HG02885 (cell line): Measurements from ENCODE around the gene WTIP.
"Not testable (repeated sequence)": the region's sequence is repeated elsewhere in the genome, so short reads cannot be mapped to it uniquely, and the experiment has no call there.

ENCODE experiments used
- ATAC-seq: cut with Tn5 transposase; IDR thresholded peaks from one replicate; pipeline ENCODE4 v1.9.1; 2021; ENCODE audit warnings: mild to moderate bottlenecking; ENCODE audit not compliant: unreplicated experiment, poor library complexity

Gene WTIP

DNA sequence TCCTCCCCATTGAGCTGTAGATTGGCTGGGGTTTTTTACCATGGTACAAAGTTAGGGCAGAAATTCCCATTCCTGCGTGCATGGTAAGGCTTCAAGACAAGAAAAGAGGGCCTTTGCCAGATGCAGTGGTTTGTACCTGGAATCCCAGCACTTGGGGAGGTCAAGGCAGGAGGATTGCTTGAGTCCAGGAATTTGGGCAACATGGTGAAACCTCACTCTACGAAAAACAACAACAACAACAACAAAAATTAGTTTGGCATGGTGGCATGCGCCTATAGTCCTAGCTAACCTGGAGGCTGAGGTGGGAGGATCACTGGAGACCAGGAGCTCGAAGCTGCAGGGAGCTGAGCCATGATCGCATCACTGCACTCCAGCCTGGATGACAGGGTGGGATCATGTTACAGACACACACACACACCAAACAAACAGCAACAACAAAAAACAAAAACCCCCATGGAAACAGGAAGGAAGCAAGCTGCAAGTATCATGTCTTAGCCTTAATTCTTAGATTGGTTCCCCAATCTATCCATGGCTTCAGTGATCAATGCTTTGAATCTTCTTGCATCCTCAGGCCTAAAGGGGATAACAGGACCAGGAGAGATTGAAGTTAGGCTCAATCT lies 5.5 kb upstream of the WTIP start:
- ATAC-seq = no peak

DNA sequence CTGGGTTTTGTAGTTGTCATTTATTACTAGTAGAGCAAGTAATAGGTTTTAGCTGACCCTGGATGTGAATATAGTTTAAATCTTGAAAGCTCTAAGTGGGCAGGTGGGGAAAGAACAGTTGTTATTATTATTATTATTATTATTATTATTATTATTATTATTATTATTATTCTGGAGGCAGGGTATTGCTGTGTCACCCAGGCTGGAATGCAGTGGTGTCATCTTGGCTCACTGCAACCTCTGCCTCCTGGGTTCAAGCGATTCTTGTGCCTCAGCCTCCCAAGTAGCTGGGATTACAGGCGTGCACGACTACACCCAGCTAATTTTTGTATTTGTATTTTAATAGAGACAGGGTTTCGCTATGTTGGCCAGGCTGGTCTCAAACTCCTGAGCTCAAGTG lies 3.1 kb upstream of the WTIP start:
- not testable (repeated sequence) for ATAC-seq

DNA sequence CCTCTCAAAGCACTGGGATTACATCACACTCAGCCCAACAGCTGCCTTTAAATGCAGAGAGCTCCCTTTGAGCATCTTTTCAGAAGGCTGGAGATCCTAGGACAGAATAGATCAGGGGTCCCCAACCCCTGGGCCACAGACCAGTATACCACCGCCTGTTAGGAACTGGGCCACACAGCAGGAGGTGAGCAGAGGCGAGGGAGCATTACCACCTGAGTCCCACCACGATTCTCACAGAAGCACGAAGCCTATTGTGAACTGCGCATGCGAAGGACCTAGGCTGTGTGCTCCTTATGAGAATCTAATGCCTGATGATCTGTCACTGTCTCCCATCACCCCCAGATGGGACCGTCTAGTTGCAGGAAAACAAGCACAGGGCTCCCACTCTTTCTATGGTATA lies 2.2 kb upstream of the WTIP start:
- ATAC-seq = no peak

DNA sequence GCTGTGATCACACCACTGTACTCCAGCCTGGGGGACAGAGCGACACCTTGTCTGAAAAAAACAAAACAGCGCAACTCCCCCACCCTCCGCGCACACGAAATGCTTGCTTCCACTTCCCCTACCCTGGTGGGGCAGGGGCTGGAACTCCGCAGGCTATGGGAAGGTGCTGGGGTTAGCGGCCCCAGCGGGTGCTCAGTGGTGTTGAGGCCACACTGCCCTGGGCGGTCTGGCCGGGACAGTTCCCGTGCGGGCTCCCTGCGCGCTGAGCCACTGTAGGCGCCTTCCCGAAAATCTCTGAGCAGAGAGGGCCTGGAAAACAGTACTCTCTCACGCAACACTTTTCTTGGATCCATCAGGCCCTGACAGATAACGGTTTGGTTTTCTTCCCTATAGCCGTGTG lies 1.1 kb upstream of the WTIP start:
- ATAC-seq = no peak

DNA sequence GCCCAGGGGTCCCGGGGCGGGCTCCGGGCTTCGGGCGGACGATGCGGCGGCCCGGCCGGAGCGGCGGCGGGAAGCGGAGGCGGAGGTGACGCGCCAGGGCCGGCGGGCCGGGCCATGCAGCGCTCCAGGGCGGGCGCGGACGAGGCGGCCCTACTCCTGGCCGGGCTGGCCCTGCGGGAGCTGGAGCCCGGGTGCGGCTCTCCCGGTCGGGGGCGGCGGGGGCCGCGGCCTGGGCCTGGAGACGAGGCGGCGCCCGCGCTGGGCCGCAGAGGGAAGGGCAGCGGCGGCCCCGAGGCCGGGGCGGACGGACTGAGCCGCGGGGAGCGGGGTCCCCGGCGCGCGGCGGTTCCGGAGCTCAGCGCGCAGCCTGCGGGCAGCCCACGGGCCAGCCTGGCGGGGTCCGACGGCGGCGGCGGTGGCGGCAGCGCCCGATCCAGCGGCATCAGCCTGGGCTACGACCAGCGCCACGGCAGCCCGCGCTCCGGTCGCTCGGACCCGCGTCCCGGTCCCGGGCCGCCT lies 362 bp downstream of the WTIP start:
- ATAC-seq = no peak

DNA sequence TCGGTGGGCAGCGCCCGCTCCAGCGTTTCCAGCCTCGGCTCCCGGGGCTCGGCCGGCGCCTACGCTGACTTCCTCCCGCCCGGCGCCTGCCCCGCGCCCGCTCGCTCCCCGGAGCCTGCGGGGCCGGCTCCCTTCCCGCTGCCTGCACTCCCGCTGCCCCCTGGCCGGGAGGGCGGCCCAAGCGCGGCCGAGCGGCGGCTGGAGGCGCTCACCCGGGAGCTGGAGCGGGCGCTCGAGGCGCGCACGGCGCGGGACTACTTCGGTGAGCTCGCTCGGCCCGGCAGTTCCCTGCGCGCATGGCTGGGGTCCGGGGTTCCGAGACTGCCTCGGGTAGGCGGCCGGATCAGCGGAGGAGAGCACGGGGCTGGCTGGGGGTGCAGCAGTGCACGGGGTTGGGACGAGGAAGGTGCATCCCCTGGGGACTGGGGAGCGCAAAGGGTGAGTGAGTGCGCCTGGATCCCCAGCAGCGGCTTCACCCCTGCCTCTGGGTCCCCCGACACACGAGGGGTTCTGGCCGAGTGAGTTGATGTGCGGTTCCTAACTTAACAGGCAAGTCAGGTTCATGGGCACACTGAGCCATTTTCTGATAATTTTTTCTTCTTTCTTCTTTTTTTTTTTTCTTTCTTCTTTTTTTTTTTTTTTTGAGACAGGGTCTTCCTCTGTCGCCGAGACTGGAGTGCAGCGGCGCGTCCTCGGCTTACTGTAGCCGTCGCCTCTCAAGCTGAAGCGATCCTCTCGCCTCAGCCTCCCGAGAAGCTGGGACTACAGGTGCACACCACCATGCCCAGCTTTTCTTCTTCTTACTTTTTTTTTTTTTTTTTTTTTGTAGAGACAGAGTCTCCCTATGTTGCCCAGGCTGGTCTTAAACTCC lies 1.1 kb downstream of the WTIP start:
- no peak for ATAC-seq

DNA sequence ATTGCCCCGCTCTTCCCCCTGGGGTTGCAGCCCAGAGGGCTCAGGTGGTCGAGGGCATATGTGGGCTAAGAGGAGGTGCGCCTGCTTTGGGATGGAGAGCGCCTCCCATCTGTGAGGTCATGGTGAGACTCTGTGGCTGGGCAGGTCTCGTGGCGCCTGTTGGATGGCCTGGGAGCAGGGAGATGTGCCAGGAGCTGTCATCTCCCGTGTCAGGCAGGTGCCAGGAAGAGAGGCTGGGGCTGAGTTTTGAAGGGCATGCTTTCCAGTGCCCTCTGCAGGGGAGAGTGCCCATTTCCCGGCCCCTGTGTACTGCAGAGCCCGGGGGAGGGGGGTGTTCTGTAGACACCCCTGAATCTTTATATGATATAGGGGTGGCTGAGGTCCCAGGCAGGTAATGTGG lies 2.8 kb downstream of the WTIP start:
- ATAC-seq = no peak

DNA sequence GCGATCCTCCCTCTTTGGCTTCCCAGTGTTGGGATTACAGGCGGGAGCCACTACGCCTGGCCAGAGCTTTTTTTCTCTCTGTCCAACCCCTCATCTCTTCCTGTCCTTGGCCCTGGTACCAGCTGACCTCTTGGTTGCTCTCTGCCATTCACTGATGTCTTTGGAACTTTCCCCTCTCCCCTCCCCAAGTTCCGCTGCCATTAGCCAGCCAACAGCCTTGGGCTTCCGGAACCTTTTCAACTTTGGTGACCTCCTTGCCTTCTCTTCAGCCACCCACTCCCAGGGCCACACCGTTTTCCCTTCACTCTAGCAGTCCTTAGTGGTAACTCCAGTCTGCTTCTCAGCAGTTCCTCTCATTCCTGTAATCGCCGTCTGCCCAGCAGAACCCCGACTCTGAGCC lies 4.3 kb downstream of the WTIP start:
- ATAC-seq = no peak

DNA sequence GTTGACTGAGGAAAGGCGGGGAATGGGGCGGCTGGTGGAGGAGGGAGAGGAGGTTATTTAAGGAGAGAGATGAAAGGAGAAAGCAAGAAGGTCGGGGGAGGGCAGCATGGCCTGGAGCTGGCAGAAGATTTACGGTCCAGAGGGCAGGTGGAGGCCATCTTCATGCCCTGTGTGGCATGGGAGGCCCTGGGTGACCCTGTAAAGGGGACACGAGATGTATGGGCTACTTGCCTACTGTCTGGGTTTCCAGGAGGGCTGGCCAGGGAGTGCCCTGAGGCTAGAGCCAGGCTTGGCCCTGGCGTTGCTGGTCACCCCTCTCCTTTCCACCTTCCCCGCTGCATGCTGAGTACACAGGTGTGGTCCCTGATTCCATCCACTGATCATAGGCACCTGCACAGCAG lies 6.1 kb downstream of the WTIP start:
- ATAC-seq = no peak

DNA sequence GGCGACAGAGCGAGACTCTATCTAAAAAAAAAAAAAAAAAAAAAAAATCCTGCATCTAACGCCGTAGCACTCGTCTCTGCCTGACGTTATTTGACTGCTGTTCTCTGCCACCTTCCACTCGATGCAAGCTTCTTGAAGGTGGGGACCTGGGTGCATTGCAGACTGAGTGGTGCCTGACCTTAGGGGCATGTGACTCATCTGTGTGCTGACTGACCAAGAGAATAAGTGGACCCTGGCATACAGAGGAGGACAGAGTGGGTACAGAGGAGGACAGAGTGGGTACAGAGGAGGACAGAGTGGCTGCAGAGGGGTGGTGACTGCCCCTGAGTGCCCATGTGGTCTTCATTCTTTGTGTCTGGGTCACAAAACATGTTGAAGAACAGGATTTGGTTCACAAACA lies 7.6 kb downstream of the WTIP start:
- no peak for ATAC-seq

DNA sequence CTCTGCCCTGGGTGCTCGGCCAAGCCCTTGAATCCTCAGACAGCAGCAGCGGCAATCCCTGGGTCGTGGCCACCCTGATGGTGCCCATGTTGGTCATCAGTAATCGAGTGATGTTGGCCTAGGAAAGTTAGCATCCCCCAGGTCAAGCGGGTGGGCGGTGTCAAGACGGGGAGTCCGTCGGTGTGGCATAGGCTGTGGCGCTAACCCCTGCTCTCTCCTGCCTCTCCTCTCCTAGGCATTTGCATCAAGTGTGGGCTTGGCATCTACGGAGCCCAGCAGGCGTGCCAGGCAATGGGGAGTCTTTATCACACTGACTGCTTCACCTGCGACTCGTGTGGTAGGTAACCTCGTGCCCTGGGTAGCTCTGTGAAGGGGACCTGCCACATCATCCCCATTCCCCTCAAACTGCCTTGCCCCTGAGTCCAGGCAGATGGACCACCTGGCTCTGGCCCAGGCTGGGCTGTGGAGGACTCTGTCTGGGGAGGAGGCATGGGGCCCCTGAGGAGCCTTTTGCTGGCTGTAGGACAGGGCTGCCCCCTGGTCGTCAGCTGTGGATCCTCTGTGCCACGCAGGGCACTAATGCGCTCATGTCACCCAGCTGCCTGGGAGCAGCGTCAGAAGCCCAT lies 8.7 kb downstream of the WTIP start:
- no peak for ATAC-seq

DNA sequence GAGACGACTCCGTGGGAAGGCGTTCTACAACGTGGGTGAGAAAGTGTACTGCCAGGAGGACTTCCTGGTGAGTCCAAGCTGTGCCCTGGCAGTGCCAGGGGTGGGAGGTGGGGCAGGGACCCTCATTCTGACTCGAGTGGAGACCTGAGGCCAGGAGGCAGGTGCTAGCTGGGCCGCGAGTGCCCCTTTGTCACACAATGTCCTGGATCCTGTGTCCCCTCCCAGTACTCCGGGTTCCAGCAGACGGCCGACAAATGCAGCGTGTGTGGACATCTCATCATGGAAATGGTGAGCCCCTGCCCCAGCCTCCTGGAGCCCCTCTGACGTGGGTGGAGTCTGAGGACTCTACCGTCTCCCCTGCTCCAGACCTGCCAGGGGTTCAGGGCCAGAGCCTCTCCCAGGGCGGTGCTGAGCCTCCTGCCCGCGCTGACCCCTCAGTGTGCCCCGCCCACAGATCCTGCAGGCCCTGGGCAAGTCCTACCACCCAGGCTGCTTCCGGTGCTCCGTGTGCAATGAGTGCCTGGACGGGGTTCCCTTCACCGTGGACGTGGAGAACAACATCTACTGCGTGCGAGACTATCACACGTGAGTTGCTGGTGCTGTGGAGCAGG lies 11.6 kb downstream of the WTIP start:
- ATAC-seq = no peak

DNA sequence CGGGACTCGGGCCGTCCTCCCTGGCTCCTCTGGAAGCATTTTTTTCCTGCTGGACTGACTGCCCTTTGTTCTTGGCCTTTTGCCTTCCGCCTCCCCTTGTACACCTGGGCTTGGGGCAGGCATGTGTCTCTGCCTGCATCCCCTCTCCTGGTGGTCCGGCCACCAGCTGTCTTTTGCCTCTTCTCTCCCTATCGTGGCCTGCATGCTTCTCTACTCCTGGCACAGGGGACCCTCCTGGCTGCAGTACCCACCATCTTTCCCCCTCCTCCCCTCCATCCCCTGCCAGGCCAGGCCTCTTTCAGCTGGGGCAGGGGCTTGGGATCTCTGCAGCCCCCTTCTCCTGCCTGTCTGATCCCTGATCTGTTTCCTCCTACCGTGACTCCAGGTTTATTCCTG lies 12.1 kb downstream of the WTIP start:
- ATAC-seq = no peak

DNA sequence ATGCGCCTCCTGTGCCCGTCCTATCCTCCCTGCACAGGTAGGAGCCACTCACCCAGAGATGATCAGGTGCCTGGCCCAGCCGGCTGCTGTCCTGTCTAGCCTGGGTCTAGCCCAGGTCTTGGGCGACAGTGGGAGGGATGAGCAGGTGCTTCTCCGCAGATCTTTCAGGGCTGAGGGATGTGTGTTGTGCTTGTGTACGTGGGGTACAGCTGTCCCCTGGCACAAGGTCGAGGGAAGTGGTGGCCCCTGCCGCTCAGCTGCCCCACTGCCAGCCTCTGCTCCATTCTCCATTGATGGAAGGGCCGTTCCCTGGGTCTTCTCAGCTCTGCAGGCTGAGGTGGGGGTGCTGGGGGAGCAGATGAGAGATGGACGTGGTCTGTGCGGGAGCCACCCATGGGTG lies 13.0 kb downstream of the WTIP start:
- no peak for ATAC-seq

DNA sequence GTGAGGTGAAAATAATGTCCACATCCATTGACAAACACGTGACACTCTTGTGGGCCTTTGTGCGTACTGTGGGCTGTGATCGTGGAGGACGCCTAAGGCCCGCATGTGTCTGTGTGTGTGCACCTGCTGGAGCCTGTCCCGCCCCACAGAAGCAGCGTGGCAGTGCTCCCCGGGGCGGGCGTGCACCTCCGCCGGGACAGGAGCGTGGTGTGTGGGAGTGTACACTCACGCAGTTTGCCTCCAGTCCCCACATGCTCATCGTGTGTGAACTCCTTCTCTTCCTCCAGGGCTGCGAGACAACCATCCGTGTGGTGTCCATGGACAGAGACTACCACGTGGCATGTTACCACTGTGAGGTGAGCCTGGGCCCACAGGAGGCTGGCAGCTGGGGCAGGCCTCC lies 13.9 kb downstream of the WTIP start:
- ATAC-seq = no peak

DNA sequence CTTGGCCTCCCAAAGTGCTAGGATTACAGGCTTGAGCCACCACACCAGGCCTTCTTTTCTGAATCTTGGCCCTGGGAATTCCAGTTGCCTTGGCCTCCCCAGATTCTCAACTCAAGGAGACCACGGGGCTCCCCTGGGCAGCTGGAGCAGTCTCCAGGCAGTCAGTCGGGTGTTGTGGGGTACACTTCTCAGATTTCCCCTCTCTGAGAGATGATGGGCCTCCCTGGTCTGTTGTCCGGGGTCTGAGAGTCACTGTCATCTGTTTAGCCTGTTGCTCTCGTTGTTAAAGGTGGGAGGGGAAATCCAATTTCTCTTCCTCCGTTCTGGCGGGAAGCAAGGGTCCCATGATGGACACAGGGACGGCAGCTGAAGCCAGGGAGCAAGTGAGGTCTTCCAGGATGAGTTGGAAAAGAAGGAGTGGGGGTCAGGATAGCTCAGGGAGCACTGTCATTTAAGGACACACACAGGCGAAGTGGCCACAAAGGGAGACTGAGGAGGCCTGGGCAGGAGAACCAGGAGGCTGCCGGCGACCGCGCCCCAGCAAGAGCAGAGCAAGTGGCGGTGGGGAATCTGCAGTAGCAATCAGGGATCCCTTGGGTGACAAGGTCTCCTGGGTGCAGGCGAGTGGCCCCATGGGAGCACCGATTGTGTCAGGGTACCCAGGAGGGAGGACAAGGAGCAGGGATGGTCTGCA lies 15.7 kb downstream of the WTIP start:
- no peak for ATAC-seq

DNA sequence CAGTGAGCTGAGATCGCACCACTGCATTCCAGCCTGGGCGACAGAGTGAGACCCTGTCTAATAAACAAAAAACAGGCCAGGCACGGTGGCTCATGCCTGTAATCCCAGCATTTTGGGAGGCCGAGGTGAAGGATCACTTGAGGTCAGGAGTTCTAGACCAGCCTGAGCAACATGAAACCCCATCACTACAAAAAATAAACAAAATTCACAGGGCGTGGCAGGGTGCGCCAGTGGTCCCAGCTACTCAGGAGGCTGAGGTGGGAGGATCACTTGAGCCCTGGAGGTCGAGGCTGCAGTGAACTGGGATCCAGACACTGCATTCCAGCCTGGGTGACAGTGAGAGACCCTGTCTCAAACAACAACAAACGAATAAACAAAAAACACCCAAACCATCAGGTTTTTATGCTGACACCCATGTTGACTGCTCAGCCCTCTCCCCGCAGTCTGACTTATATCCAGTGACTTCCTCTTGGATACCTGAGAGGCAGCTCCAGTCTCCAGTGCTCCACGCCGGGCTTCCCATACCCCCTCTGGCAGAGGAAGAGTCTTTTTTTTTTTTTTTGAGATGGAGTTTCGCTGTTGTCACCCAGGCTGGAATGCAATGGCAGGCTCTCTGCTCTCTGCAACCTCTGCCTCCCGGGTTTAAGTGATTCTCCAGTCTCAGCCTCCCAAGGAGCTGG lies 17.7 kb downstream of the WTIP start:
- ATAC-seq = no peak

DNA sequence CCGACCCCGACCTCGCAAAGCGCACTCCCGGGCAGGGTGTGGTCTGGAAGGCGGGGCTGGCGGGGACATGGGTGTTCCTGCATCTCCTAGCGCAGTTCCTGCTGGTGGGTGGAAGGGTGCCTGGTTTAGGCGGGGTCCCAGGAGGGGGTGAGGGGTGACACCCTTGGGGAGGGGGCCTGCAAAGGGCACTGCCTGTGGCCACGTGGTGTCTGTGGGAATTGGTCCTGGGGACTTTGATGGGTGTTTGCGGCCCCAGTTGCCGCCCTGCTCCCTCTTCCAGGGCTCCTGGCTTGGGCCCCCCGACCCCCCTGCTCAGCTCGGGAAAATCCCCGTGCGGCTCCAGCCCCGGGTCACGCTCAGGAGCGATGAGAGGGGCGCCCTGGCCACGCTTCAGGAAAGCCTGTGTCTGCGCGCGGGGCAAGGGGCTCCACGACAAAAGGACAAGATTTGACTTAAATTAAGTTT lies 19.1 kb downstream of the WTIP start:
- ATAC-seq = no peak
